AG04450 (cell line): Measurements from ENCODE around the gene MEGF6. TPM values are rescaled to one million over a fixed set of nuclear protein-coding genes. Genes with fewer than 3 reads are reported as not detected.
"Not testable (repeated sequence)": the region's sequence is repeated elsewhere in the genome, so short reads cannot be mapped to it uniquely, and the experiment has no call there.

Experiments
- CTCF ChIA-PET: fragments of 300-600, 350-600 bp; formaldehyde crosslinking; extraction: SDS; loops from one replicate; lab custom pipeline; 2022; ENCODE audit warnings: antibody characterized with exemption, inconsistent platforms; lab: Charles Lee
- POLR2A ChIA-PET: fragments of 350-600 bp; formaldehyde crosslinking; extraction: SDS; loops from one replicate; lab custom pipeline; 2021; ENCODE audit warnings: antibody characterized with exemption, inconsistent platforms; lab: Yijun Ruan, JAX
- DNase-seq: peaks from one replicate; pipeline ENCODE4 v3.0.0-alpha.2; 2011; ENCODE audit warnings: low read depth, low spot score
- H3K27ac ChIP-seq: one replicate; pipeline ENCODE4 v1.5.1; 2012; ENCODE audit warnings: low read depth, low read length, control low read depth
- H3K27me3 ChIP-seq: one replicate; pipeline ENCODE4 v1.6.0; 2012; ENCODE audit warnings: low read length; ENCODE audit not compliant: control insufficient read depth, insufficient read depth
- H3K4me3 ChIP-seq: 2 replicates; pipeline ENCODE4 v1.5.1; 2011; ENCODE audit warnings: mild to moderate bottlenecking, low read depth, low read length, control low read depth
- H3K9me3 ChIP-seq: 2 replicates; pipeline ENCODE4 v1.5.1; 2012; ENCODE audit warnings: low read length; ENCODE audit not compliant: control insufficient read depth, insufficient read depth
- polyA plus RNA-seq: library from polyadenylated mRNA; depleted of rRNA; stranded (reverse); fragments of >200 nt; gene quantifications from 2 replicates; pipeline ENCODE4 v1.2.3, GENCODE V29; 2011
- TF ChIP-seq, protein P1 (sequence below): IDR thresholded peaks from 2 replicates; pipeline ENCODE4 v1.5.1; 2011; ENCODE audit warnings: low read depth, low read length, control low read depth, inconsistent platforms

MEGF6 gene
- polyA plus RNA-seq, 1 experiment = 0.45 TPM

- CTCF ChIA-PET = no interaction called here
- DNase-seq = no peak
- peaks cover 2% of the 10 kb centered on the region for H3K27me3 ChIP-seq
- no peak overlapping the region for H3K27ac ChIP-seq
- TF ChIP-seq, protein P1, sequence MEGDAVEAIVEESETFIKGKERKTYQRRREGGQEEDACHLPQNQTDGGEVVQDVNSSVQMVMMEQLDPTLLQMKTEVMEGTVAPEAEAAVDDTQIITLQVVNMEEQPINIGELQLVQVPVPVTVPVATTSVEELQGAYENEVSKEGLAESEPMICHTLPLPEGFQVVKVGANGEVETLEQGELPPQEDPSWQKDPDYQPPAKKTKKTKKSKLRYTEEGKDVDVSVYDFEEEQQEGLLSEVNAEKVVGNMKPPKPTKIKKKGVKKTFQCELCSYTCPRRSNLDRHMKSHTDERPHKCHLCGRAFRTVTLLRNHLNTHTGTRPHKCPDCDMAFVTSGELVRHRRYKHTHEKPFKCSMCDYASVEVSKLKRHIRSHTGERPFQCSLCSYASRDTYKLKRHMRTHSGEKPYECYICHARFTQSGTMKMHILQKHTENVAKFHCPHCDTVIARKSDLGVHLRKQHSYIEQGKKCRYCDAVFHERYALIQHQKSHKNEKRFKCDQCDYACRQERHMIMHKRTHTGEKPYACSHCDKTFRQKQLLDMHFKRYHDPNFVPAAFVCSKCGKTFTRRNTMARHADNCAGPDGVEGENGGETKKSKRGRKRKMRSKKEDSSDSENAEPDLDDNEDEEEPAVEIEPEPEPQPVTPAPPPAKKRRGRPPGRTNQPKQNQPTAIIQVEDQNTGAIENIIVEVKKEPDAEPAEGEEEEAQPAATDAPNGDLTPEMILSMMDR = no peak
- H3K4me3 ChIP-seq = no peak overlapping the region
- POLR2A ChIA-PET = no interaction called here
- peaks cover 10% of the 10 kb centered on the region for H3K9me3 ChIP-seq
These were observed 21.1 kb downstream of the MEGF6 start for GRCh38 chr1:3590139-3590763.

DNA sequence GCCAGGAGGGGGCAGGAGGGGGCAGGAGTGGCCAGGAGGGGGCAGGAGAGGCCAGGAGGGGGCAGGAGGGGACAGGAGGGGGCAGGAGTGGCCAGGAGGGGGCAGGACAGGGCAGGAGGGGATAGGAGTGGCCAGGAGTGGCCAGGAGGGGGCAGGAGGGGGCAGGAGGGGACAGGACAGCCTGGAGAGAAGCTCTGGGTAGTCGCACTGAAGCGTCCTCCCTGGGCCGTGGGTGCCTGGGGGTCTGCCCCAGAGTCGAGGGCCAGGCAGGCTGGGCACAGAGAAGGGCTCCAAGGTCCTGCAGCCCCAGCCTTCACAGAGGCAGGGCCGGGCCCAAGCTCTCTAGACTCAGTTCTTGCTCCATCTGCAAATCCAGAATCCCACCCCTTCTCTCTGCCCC is 22.9 kb downstream of the MEGF6 start:
- Histone ChIP-seq H3K4me3 (no peak overlapping the region), H3K27ac (no peak overlapping the region), H3K27me3 (peaks cover 2% of the 10 kb centered on the region), H3K9me3 (peaks cover 24% of the 10 kb centered on the region)
- no peak for DNase-seq
- ChIA-PET CTCF (interaction anchor here (0.6 to 1.4 kb wide), 2 partner anchors 32 to 35 kb away, joined by 4 to 5 read pairs; no protein-coding TSS in a partner anchor), POLR2A (no interaction called here)
- TF ChIP-seq, protein P1 = no peak

DNA sequence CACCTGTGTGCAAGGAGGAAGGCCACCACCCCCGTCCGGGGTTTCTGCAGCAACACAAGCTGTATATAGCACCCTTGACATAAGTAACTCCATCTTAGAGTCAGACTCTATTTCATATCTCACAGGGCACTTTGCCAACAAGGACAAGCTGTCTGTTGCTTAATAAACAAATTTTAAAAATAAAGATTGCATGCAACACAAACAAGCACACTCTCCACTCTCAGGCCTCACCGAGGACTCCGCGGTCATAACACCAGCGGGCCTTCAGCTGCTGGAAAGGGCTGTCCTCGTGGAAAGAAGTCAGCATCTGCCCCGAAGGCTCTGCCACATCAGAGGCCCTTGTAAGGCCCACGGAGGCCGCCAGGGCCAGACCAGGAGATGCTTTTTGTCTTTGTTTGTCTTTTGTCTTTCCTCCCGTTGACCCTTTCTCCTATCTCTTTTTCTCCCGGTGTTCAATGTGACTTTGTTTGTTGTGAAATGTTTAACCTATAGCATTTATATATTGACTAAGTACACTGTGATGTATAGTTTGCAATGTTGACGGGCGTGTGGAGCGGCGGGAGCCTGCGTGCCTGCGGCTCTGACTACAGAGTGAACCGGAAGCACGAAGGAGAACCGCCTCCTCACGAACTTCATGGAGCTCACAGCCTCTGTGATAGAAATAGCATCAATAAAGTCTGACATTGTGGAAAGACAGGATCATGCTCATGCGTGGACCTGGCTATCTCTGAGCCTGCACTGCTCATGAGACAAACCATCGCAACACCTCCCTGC is 24.1 kb downstream of the MEGF6 start:
- Histone ChIP-seq H3K27ac (no peak overlapping the region), H3K9me3 (peaks cover 24% of the 10 kb centered on the region), H3K4me3 (no peak overlapping the region), H3K27me3 (peaks cover 2% of the 10 kb centered on the region)
- ChIA-PET CTCF (interaction anchor here (1.0 to 1.8 kb wide), 3 partner anchors 29 to 34 kb away, joined by 4 to 5 read pairs (median 5); no protein-coding TSS in a partner anchor), POLR2A (no interaction called here)
- no peak for DNase-seq
- TF ChIP-seq, protein P1 = no peak

GRCh38 chr1:3585940-3586568 is 25.3 kb downstream of the MEGF6 start:
- ChIA-PET POLR2A (no interaction called here), CTCF (interaction anchor here (1.8 kb wide), 1 partner anchor 35 kb away, joined by 5 read pairs; no protein-coding TSS in a partner anchor)
- Histone ChIP-seq H3K9me3 (peaks cover 24% of the 10 kb centered on the region), H3K27me3 (peaks cover 5% of the 10 kb centered on the region), H3K27ac (no peak overlapping the region), H3K4me3 (no peak overlapping the region)
- DNase-seq = no peak
- TF ChIP-seq, protein P1 = no peak

GRCh38 chr1:3585353-3585868 is 25.9 kb downstream of the MEGF6 start:
- CTCF ChIA-PET = interaction anchor here (1.1 kb wide), 1 partner anchor 132 kb away, joined by 5 read pairs; no protein-coding TSS in a partner anchor
- H3K27ac ChIP-seq, H3K27me3 ChIP-seq, H3K4me3 ChIP-seq, POLR2A ChIA-PET, DNase-seq: not testable (repeated sequence)
- H3K9me3 ChIP-seq = peaks cover 24% of the 10 kb centered on the region
